HG02973 (cell line): ENCODE measurements around the gene GRIK4.
"Not testable (repeated sequence)": the region's sequence is repeated elsewhere in the genome, so short reads cannot be mapped to it uniquely, and the experiment has no call there.

Experiments used
- ATAC-seq: cut with Tn5 transposase; IDR thresholded peaks from one replicate; pipeline ENCODE4 v1.9.1; 2021; ENCODE audit warnings: moderate library complexity; ENCODE audit not compliant: unreplicated experiment

GRIK4 gene

GRCh38 chr11:120511116-120511819 is at the start of gene GRIK4:
Gene GRIK4 (plus strand): TSS chr11:120511748. CDS start chr11:120660319, 148,571 bp downstream.
- peak; percentile 85 for ATAC-seq

DNA sequence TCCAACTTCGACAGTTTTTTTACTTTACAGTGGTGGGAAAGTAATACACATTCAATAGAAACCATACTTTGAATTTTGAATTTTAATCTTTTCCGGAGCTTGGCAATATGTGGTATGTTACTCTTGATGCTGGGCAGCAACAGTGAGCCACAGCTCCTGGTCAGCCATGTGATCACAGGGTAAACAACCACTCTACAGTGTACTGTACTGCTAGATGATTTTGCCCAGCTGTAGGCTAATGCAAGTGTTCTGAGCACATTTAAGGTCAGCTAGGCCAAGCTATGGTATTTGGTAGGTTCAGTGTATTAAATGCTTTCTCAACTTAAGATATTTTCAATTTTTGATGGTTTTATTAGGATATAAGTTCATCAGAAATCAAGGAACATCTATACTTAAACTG is 48.7 kb upstream of the GRIK4 start:
- no peak for ATAC-seq

DNA sequence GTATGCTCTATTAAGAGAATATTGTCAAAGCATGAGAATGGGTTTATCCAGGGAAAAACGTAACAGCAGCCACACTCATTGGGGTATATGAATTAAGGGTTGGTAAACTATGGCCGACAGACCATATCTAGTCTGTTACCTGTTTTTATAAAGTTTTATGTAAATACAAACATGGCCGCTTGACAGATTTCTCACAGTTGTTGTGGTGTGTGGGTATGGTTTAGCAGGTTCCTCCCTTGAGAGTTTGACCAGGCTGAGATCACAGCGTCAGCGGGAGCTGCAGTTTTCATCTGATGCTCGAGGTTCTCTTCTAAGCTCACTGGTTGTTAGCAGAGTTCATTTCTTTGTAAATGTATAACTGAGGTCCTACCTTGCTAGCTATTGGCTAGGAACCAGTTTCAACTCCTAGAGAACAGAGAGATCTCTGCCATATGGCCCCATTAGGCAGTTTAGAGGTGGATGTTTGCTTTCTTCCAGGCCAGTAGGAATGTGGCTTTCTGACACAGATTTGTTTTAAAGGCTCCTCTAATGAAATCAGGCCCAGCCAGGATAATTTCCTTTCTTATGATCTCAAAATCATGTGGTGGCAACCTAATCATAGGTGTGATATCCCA is 45.5 kb upstream of the GRIK4 start:
- ATAC-seq = no peak

DNA sequence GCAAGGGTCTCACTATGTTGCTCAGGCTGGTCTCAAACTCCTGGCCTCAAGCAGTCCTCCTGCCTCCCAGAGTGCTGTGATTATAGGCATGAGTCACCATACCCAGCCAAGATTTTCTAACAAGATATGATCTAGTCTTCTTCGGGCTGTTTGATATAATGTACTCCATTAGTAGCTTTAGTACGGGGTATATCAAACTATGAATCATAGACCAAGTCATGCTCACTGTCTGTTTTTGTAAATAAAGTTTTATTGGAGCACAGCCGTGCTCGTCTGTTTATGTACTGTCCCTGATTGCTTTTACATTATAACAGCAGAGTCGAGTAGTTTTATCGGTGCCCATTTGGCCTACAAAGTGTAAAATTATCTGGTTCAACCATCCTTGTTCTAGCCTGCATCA is 43.9 kb upstream of the GRIK4 start:
- no peak for ATAC-seq

- no peak for ATAC-seq
Observed at GRCh38 chr11:120471131-120471530, 40.4 kb upstream of the GRIK4 start.

GRCh38 chr11:120471994-120472393 is 39.6 kb upstream of the GRIK4 start:
- no peak for ATAC-seq

DNA sequence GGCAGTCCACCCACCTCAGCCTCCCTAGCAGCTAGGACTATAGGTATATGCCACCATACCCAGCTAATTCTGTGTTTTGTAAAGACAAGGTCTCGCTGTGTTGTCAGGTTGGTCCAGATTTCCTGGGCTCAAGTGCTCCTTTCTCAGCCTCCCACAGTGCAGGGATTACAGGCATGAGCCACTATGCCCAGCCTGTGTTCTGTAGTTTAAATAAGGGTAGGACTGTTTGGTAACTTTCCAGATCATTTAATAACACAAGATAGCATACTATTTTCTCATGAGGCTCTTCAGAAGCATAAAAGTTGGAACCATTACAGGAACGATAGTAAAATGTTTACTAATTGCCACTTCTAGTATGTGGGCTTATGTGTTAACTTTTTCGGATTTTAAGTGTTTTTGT is 38.0 kb upstream of the GRIK4 start:
- ATAC-seq = no peak

GRCh38 chr11:120482149-120482548 is 29.4 kb upstream of the GRIK4 start:
- no peak for ATAC-seq

GRCh38 chr11:120484722-120485121 is 26.8 kb upstream of the GRIK4 start:
- no peak for ATAC-seq

- ATAC-seq = no peak
Observed at GRCh38 chr11:120486138-120486537, 25.4 kb upstream of the GRIK4 start.

DNA sequence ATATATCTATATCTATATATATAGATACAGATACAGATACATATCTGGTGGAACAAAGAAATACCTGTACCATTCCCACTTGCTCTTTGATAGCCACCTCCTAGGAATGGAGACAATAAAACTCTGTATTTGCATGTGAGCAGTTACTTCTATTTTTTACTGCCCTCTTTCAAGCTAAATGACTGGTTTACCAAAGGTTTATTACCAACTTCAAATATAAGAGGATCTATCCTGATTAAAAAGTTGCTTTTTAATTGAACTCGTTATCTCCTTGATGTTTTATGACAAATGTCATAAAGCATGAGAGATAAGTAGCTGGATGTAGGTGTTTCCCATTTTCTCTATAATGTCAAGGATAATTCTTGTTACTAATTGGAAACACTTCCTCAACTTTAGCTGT is 21.7 kb upstream of the GRIK4 start:
- ATAC-seq = no peak

DNA sequence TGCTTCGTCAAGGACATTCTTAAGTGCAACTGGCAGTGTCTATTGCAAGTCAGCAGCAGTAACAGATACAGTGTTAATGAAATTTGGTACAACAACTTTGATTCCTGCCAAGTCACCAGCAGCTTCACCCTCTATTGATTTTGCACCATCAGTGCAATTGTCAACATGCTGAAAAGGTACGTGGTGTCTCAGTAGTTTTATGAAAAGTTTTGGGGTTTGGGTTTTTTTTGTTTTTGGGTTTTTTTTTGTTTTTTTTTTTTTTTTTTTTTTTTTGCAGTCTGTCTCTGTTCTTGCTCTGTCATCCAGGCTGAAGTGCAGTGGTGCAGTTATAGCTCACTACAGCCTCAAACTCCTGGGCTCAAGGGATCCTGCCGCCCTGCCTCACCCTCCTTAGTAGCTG is 19.1 kb upstream of the GRIK4 start:
- no peak for ATAC-seq

DNA sequence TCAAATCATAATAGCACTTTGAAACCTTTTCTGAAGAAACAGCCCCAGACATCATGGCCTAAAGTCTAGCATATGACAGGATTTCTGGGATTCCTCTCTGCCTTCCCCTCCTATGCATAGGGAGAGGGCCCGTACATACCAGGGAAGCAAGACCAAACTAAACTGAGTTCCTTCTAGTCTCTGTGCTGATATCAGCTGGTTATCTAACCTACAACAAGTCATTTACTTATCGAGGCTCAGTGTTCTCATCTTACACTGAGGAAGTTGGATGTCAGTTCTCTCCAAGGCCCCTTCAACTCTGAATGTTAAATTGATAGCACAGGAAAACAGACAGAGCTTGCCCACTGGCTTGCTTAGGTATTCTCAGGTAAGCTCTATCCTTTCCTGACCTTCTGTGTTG is 17.0 kb upstream of the GRIK4 start:
- ATAC-seq = no peak

DNA sequence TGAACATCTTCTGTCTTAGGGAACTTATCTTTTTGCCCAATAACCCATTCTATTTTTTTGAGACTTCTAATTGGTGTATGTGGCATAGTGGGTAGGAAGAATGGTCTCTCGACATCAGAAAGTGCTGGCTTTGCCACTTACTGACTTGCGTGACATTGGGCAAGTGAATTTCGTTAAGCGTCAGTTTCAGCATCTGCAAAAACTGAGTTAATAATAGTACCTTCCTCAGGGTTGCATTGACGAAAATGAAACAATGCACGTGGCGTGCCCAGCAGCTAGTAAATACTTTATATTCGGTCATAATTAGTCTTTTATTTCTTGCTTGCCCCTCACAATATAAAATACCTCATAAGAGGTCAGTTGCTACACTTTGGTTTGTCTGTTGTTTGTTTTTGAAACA is 12.5 kb upstream of the GRIK4 start:
- no peak for ATAC-seq

DNA sequence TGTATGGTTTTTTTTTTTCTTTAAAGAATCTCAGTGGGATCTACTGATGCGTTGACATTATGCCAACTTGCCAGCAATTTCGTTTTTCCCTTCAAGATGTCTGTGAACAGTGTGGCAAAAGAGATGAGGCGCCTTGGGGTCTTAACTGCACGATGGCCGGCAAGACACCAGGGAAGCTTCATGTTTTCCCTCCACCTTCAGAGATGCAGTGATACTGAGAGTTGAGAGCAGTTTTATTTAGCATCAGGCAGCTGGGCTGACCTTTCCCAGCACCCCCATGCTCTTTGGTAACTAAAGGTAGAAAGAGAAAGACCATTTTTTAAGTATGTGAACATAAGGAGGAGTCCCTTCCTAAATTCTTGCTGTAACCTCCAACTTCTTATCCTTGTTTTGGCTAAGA is 11.7 kb upstream of the GRIK4 start:
- no peak for ATAC-seq

- no peak for ATAC-seq
Observed at GRCh38 chr11:120500414-120501071, 11.0 kb upstream of the GRIK4 start.

- no peak for ATAC-seq
Observed at GRCh38 chr11:120501440-120501839, 10.1 kb upstream of the GRIK4 start.

DNA sequence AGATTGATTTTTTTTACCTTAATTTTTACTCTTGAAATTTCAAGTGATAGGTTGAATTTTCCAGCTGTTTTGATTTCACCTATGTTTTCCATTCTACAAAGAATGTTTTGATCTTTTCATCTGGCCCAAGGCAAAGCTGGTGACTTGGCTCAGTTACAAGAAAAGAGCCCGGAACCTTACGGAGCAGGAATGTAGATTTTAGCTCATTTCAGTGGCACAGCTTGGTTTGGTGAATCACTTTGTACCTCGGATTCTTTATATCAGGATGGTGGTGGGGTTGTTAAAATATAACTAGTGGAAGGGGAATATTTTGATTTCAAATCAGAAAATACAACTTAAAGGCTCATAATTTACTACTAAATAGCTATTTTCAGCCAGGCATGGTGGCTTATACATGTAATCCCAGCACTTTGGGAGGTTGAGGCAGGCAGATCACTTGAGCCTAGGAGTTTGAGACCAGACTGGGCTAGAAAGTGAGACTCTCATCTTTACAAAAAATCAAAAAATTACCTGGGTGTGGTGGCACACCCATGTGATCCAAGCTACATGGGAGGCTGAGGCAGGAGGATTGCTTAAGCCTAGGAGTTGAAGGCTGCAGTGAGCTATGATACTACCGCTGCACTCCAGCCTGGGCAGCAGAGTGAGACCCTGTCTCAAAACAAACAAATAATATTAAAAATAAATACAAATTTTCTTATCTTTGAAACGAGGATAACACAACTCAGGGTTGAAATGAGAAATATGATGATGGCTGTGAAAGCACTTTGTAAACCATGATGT is 9.4 kb upstream of the GRIK4 start:
- no peak for ATAC-seq

GRCh38 chr11:120503529-120503928 is 8.0 kb upstream of the GRIK4 start:
- ATAC-seq = not testable (repeated sequence)

DNA sequence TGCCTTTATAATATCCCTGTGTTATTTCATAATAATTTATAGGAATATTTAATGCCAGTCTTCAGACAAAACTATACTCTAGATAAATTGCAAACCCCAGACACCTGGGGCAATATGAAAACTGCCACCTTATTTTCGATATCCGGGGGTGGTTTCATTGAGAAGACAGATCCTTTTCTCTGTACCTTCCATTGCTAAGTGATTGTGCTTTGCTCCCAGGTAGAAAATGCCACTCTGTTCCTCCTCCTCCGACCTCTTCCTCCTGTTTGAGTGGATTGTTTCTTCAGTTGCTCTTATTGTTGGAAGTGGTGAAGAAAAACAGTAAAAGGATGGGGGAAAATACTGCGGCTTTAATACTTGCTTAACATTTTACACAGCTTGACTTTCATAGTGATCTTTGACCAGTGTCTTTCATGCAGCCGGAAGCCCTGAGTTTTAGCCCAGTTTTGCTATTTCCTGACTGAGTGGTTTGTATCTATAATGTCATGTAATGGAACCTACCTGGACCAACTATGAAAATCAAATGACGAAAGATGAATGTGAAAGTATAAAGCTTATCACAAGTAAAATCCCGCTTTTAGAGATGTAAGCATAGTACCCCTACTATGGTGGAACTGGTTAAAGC is 5.6 kb upstream of the GRIK4 start:
- no peak for ATAC-seq
